GM12891 (cell line): ENCODE data around the gene FXYD7.
"Not testable (repeated sequence)": the region's sequence is repeated elsewhere in the genome, so short reads cannot be mapped to it uniquely, and the experiment has no call there.

Experiments used
- DNase-seq: peaks from one replicate; pipeline ENCODE4 v3.0.0; 2011; ENCODE audit warnings: low spot score; ENCODE audit not compliant: insufficient read length
- FAIRE-seq: peaks from 2 replicates; lab custom pipeline; 2011; peaks lifted over from hg19 to GRCh38; lab: Jason Lieb, UNC
- PAX5 ChIP-seq: IDR thresholded peaks from 2 replicates; pipeline ENCODE4 v1.6.1; 2011; ENCODE audit warnings: low read length, moderate library complexity, mild to moderate bottlenecking; ENCODE audit not compliant: insufficient read depth, severe bottlenecking
- POLR2A ChIP-seq: IDR thresholded peaks from 2 replicates; pipeline ENCODE4 v1.6.1; 2011; ENCODE audit warnings: low read depth, low read length, control low read depth
- POLR2AphosphoS5 ChIP-seq: IDR thresholded peaks from 2 replicates; pipeline ENCODE4 v1.6.1; 2011; ENCODE audit warnings: low read depth, low read length, control low read depth
- POU2F2 ChIP-seq: IDR thresholded peaks from 2 replicates; pipeline ENCODE4 v1.6.1; 2011; ENCODE audit warnings: low read depth, mild to moderate bottlenecking, control low read depth, low read length, moderate library complexity
- SPI1 ChIP-seq: IDR thresholded peaks from 2 replicates; pipeline ENCODE4 v1.6.1; 2011; ENCODE audit warnings: low read depth, low read length, control low read depth
- TAF1 ChIP-seq: IDR thresholded peaks from 2 replicates; pipeline ENCODE4 v1.6.1; 2011; ENCODE audit warnings: low read depth, low read length, control low read depth

Gene FXYD7

DNA sequence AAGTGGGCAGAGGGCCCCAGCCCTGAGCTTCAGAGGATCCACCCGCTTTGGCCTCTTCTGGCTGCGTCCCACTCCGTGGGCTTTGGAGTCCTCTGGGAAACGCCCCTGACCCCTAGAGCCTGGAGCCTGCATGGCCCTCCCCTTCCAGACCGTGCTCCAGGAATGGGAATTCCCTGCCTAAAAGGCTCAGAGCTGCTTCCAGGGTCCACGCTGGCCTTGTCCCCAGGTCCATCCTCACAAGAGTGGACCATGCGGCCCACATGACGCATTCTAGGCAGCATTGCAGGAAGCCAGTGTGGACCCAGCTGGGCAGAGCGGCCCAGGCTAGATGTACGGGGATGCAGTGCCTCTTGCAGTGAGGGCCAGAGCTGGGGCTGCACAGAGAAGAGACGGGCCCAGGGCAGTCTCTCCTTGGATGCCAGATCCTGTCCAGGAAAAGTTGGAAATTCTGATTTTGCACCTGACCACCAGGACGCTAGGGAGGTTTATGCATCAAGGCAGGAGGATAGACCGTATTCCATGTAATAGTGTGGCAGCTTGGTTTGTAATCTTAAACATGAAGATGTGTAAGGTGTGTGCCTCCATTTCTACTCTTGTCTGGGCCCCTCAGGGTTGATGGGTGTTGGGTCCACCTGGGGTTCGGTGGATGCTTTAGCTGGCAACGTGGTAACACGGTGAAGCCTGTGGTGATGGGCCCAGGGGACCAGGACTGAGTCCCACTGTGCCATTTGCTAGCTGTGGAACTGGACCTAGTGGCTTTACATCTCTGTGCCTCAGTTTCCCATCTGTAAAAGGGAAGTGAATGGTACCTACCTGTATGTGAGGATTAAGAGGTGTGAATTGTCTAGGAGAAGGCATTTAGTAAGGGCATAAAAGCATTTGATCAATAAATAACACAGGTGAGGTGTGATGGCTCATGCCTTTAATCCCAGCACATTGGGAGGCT is 42.2 kb upstream of the FXYD7 start:
- FAIRE-seq = no peak
- DNase-seq = no peak
- TF ChIP-seq PAX5 (no peak), POLR2AphosphoS5 (no peak), POU2F2 (no peak), POLR2A (no peak), SPI1 (no peak), TAF1 (no peak)

DNA sequence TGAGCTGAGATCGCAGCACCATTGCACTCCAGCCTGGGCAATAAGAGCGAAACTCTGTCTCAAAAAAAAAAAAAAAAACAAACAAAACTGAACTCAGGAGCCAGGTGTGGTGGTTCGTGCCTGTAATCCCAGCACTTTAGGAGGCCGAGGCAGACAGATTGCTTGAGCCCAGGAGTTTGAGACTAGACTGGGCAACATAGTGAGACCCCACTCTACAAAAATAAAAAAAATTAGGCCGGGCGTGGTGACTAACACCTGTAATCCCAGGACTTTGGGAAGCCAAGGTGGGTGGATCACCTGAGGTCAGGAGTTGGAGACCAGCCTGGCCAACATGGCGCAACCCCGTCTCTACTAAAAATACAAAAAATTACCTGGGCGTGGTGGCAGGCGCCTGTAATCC is 41.1 kb upstream of the FXYD7 start:
- DNase-seq, FAIRE-seq: not testable (repeated sequence)

- FAIRE-seq, DNase-seq: not testable (repeated sequence)
Measured at GRCh38 chr19:35103614-35104013, 39.4 kb upstream of the FXYD7 start.

GRCh38 chr19:35104361-35104760 is 38.7 kb upstream of the FXYD7 start:
- DNase-seq = no peak
- TF ChIP-seq POLR2AphosphoS5 (no peak), POU2F2 (no peak), POLR2A (no peak), PAX5 (no peak), TAF1 (no peak)
- no peak for FAIRE-seq

DNA sequence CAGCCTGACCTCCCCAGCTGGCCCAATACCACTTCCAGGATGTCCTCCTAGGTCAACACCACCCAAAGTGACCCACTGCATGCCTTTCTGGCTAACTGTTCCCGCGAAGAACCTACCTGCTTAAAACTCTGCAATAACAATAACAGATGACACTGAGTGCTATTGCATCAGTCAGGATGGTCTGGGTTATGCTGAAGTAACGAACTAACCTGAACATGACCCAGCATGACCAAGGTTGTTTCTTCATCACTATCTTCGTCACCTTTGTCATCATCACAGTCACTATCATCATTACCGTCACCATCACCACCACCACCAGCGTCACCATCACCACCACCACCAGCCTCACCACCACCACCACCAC is 38.0 kb upstream of the FXYD7 start:
- FAIRE-seq (no peak), DNase-seq (no peak)
- TF ChIP-seq POLR2AphosphoS5 (no peak), POU2F2 (no peak), POLR2A (no peak), SPI1 (no peak), TAF1 (no peak), PAX5 (no peak)

DNA sequence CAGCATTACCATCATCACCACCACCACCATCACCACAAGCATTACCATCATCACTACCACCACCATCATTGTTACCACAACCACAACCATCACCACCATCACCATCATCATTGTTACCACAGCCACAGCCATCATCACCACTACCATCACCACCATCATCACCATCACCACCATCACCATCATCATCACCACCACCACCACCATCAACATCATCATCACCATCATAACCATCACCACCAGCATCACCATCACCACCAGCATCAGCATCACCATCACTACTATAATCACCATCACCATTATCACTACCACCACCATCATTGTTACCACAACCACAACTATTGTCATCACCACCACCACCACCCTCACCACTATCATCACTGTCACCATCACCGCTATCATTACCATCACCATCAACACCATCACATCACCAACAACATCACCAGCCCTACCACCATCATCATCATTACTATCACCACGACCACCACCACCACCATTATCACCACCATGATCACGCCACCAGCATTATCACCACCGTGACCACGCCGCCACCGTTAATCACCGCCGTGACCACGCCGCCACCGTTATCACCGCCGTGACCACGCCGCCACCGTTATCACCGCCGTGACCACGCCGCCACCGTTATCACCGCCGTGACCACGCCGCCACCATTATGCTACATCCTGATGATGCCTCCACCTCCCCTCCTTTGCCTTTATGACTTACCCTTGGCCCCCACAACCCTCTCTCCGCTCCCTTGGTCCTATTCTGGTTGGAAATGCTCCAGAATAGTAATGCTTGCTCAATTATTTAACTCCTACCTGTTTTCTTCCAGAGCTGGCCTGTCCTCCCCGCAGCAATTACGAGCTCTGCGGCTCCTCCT is 37.4 kb upstream of the FXYD7 start:
- DNase-seq = no peak
- TF ChIP-seq PAX5 = no peak
- no peak for TF ChIP-seq TAF1
- no peak for TF ChIP-seq SPI1
- peak; percentile 28 for FAIRE-seq

GRCh38 chr19:35106291-35106583 is 36.8 kb upstream of the FXYD7 start:
- TF ChIP-seq PAX5 (no peak), POLR2A (no peak), TAF1 (no peak), POU2F2 (no peak)
- DNase-seq (no peak), FAIRE-seq (no peak)

GRCh38 chr19:35106898-35107541 is 36.0 kb upstream of the FXYD7 start:
- FAIRE-seq (no peak), DNase-seq (no peak)
- TF ChIP-seq POLR2AphosphoS5 = no peak
- no peak for TF ChIP-seq PAX5
- no peak for TF ChIP-seq TAF1
- no peak for TF ChIP-seq POU2F2
- TF ChIP-seq SPI1 = no peak
- no peak for TF ChIP-seq POLR2A

DNA sequence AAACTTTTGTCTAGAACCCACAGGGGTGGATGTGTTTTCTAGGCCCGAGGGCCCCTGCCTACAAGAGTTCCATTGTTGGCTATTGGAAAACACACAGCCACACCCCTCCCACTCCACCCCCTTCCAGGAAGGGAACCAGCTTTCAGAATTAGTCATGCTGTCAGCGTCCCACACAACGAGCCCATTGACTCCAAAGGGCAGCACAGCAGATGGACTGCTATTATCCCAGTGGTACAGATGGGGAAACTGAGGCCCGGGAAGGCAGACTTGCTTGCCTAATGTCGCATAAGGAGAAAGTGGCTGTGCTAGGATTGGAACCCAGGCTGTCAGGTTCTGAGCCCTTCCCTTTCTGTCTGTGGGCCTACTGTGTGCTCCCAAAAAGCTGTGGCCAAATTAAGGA is 35.5 kb upstream of the FXYD7 start:
- TF ChIP-seq POLR2AphosphoS5 (no peak), SPI1 (no peak), POU2F2 (no peak), PAX5 (no peak), TAF1 (no peak), POLR2A (no peak)
- DNase-seq (no peak), FAIRE-seq (no peak)

DNA sequence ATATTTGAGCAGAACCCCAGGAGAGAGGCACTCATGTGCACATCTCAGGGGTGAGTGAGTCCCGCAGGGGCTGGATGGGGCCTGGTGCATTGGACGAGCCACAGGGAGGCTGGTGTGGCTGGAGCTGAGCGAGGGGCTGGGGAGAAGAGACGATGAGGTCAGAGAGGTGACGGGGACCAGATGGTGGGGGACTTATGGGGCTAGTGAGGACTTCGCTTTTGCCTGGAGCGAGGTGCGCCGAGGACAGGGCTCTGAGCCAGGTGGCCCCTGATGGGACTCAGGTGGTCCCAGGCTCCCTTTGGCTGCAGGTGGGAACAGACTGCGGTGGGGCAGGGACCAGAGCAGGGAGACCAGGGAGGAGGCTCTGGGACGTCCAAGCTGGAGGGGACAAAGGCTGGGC is 34.3 kb upstream of the FXYD7 start:
- no peak for TF ChIP-seq POLR2AphosphoS5
- no peak for TF ChIP-seq POU2F2
- TF ChIP-seq POLR2A = no peak
- no peak for TF ChIP-seq TAF1
- no peak for TF ChIP-seq SPI1
- TF ChIP-seq PAX5 = no peak
- DNase-seq = no peak
- FAIRE-seq = no peak
